Esophagus squamous epithelium (tissue), 5 donors: ENCODE measurements around the gene VANGL2. TPM values are rescaled to one million over a fixed set of nuclear protein-coding genes. Genes with fewer than 3 reads are reported as not detected.

ENCODE experiments used
- DNase-seq: peaks from one replicate; lab custom pipeline; 2025; lab: John Stamatoyannopoulos, UW
- H3K27ac ChIP-seq, 4 donors: fragments of 200-600 bp; sonication (generic); one replicate each; pipeline ENCODE4 v1.5.1; 2016 to 2019; ENCODE audit warnings: mild to moderate bottlenecking in 1 of 4
- H3K27me3 ChIP-seq, 4 donors: fragments of 200-600 bp; sonication (generic); 1 replicate in 3 of 4; 2 replicates in 1 of 4; pipeline versions ENCODE4 v1.5.1 to v1.6.0; 2017 to 2021; ENCODE audit warnings: antibody characterized with exemption in 1 of 4
- H3K36me3 ChIP-seq, 3 donors: fragments of 200-600 bp; sonication (generic); one replicate each; pipeline ENCODE4 v1.5.1; 2016 to 2019
- H3K4me1 ChIP-seq, 3 donors: fragments of 200-600 bp; sonication (generic); one replicate each; pipeline ENCODE4 v1.5.1; 2017 to 2019
- H3K4me3 ChIP-seq, 4 donors: fragments of 200-600 bp; sonication (generic); 1 replicate in 3 of 4; 2 replicates in 1 of 4; pipeline ENCODE4 v1.5.1; 2016 to 2019; ENCODE audit warnings: mild to moderate bottlenecking in 2 of 4, moderate library complexity in 1 of 4
- H3K9me3 ChIP-seq, 3 donors: fragments of 200-600 bp; sonication (generic); one replicate each; pipeline ENCODE4 v1.5.1; 2016 to 2019
- POLR2A ChIP-seq, 4 donors: fragments of 450-650 bp; IDR thresholded peaks; one replicate each; pipeline ENCODE4 v1.6.1; 2017; ENCODE audit warnings: antibody characterized with exemption in 4 of 4, mild to moderate bottlenecking in 4 of 4, moderate library complexity in 3 of 4
- WGBS, 2 donors: methylation state at CpG; one replicate each; pipeline ENCODE4 v1.1.5; 2018; 5-methylcytosine and 5-hydroxymethylcytosine counted together
- intact Hi-C: fragments of 100-400 bp; cut with DNase I; formaldehyde crosslinking; loops from one replicate; pipeline ENCODE4 v1.15.0; 2022
- total RNA-seq, 4 donors: library from RNA; depleted of rRNA; stranded (reverse); fragments of >200 nt; gene quantifications; one replicate each; pipeline ENCODE4 v1.1.0, GENCODE V29; 2016
- TF ChIP-seq, protein P1 (sequence below), 6 experiments: fragments of 450-650 bp in 4 of 6; fragments of 200-600 bp in 2 of 6; sonication (generic) in 2 of 6; IDR thresholded peaks; one replicate each; pipeline ENCODE4 v1.5.1; 2016 to 2019; ENCODE audit warnings: antibody characterized with exemption in 6 of 6, mild to moderate bottlenecking in 4 of 6, moderate library complexity in 4 of 6
- donor health status: DM: yes; HTN: yes; CAD: no.

Gene VANGL2
- total RNA-seq, 4 donors from 2014 or later: 5.9 to 10.8 (median 7.7) TPM

GRCh38 chr1:160428053-160428452 is 27.7 kb downstream of the VANGL2 start:
- 84 to 94% methylated on average over 8 of the region's 8 CpGs for WGBS, 2 donors
- Histone ChIP-seq H3K36me3 (peaks cover 8 to 51% (median 16%) of the 10 kb centered on the region in 3 donors), H3K4me1 (peaks cover 7 to 17% (median 9%) of the 10 kb centered on the region in 3 donors), H3K27me3 (no peaks in the 10 kb centered on the region), H3K27ac (no peak overlapping the region), H3K9me3 (no peaks in the 10 kb centered on the region), H3K4me3 (no peak overlapping the region)
- no peak for DNase-seq
- TF ChIP-seq POLR2A (IDR thresholded peaks at IDR 0.05): no peak
- TF ChIP-seq, protein P1, sequence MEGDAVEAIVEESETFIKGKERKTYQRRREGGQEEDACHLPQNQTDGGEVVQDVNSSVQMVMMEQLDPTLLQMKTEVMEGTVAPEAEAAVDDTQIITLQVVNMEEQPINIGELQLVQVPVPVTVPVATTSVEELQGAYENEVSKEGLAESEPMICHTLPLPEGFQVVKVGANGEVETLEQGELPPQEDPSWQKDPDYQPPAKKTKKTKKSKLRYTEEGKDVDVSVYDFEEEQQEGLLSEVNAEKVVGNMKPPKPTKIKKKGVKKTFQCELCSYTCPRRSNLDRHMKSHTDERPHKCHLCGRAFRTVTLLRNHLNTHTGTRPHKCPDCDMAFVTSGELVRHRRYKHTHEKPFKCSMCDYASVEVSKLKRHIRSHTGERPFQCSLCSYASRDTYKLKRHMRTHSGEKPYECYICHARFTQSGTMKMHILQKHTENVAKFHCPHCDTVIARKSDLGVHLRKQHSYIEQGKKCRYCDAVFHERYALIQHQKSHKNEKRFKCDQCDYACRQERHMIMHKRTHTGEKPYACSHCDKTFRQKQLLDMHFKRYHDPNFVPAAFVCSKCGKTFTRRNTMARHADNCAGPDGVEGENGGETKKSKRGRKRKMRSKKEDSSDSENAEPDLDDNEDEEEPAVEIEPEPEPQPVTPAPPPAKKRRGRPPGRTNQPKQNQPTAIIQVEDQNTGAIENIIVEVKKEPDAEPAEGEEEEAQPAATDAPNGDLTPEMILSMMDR (IDR thresholded peaks at IDR 0.05): no peak
- intact Hi-C loops: no loop called here

- H3K27ac ChIP-seq: peak overlapping the region in 2 of 4 donors; percentile 13 to 74
These were observed 28.3 kb downstream of the VANGL2 start for GRCh38 chr1:160428655-160429054.

DNA sequence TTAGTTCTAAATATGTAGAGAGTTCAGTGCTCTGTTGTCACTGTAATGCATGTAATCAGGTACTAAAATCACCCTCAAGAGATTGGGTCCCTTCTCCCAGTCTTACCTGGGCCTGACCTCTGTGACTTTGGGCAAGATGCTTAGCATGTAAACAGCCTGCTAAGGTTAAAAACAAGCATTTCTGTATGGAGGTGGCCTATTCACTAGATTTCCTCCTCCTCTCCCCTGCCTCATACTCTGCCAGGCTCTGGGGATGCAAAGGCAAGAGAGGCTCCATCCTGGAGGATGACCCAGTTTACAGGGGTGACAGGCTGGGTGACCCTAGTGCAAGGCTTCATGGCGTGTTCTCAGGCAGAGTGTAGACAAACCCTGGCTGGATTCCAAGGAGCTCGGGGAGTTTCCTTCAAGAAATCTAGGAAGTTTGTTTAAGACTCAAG is 28.8 kb downstream of the VANGL2 start:
- TF ChIP-seq, protein P1 (IDR thresholded peaks at IDR 0.05): no peak
- TF ChIP-seq POLR2A (IDR thresholded peaks at IDR 0.05): no peak
- Histone ChIP-seq H3K4me3 (no peak overlapping the region), H3K9me3 (no peaks in the 10 kb centered on the region), H3K27ac (peak overlapping the region in 2 of 4 donors; percentile 13 to 74), H3K27me3 (no peaks in the 10 kb centered on the region), H3K36me3 (peaks cover 8 to 40% (median 11%) of the 10 kb centered on the region in 3 donors), H3K4me1 (peaks cover 7 to 17% (median 9%) of the 10 kb centered on the region in 3 donors)
- 9 to 19% methylated on average over 2 of the region's 2 CpGs for WGBS, 2 donors
- intact Hi-C loops: no loop called here
- no peak for DNase-seq

More at GRCh38 chr1:160428655-160429054, 28.3 kb downstream of the VANGL2 start:
- intact Hi-C loops: no loop called here
- peaks cover 7 to 17% (median 9%) of the 10 kb centered on the region in 3 donors for H3K4me1 ChIP-seq
- peaks cover 8 to 45% (median 16%) of the 10 kb centered on the region in 3 donors for H3K36me3 ChIP-seq
- H3K4me3 ChIP-seq: no peak overlapping the region
- TF ChIP-seq, protein P1 (IDR thresholded peaks at IDR 0.05): peak; percentile 33 to 76 (median 50)
- TF ChIP-seq POLR2A (IDR thresholded peaks at IDR 0.05): no peak
- 18 to 58% methylated on average over 1 of the region's 1 CpG for WGBS, 2 donors
- H3K9me3 ChIP-seq: no peaks in the 10 kb centered on the region
- H3K27me3 ChIP-seq: no peaks in the 10 kb centered on the region
- no peak for DNase-seq

DNA sequence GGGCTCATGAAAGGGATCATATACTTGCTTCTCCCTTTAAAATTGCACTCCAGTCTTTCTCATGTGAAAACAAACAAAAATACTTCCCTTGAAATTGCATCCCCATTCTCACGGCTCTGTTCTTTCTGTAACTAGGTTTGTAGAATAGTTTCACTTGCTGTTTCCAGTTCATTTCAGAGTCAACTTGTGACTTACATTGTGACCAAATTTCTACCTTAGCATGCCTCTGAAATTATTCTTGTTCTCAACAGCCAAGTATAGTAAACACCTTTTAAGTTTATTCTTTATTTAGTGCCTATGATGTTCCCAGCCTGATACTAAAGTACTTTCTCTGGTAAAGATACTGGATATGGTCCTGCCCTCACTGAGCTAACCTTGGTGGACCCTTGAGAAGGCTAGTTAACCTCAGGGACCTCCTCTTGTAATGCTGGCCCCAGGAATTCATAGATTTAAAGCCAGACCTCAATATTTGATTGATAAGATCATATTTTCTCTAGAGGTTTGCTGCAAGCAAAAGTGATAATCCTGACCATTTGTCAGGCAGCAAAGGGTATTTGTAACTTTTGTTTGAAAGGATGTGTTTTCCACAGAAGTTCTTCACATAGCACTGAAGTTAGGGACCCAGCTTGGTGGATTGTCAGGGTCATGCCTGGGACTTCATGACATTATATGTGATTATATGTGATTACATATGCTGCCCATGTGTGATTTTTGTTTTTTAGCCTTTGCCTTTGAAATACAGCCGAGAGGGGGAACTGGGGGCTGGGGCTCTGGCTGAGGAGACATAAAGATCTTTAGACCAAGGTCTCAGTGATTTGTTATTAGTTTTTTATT is 29.6 kb downstream of the VANGL2 start:
- Histone ChIP-seq H3K9me3 (no peaks in the 10 kb centered on the region), H3K4me3 (no peak overlapping the region), H3K4me1 (peaks cover 7 to 17% (median 9%) of the 10 kb centered on the region in 3 donors), H3K27me3 (no peaks in the 10 kb centered on the region), H3K36me3 (peaks cover 5 to 33% (median 8%) of the 10 kb centered on the region in 3 donors), H3K27ac (peak overlapping the region in 1 of 4 donors; percentile 74)
- no peak for DNase-seq
- no peak for TF ChIP-seq POLR2A (IDR thresholded peaks at IDR 0.05)
- TF ChIP-seq, protein P1 (IDR thresholded peaks at IDR 0.05): no peak
- intact Hi-C loops: loop anchor here (5.0 kb wide), 1 partner anchor 177 kb away; no protein-coding TSS in a partner anchor
- WGBS, 2 donors: 59 to 60% methylated on average over 2 of the region's 2 CpGs

GRCh38 chr1:160431006-160431405 is 30.6 kb downstream of the VANGL2 start:
- no peak overlapping the region for H3K27ac ChIP-seq
- H3K4me3 ChIP-seq: no peak overlapping the region
- peaks cover 0 to 22% (median 2%) of the 10 kb centered on the region in 3 donors for H3K36me3 ChIP-seq
- H3K4me1 ChIP-seq: peaks cover 7 to 17% (median 9%) of the 10 kb centered on the region in 3 donors
- H3K9me3 ChIP-seq: no peaks in the 10 kb centered on the region
- intact Hi-C loops: loop anchor here (5.0 kb wide), 1 partner anchor 176 kb away; no protein-coding TSS in a partner anchor
- TF ChIP-seq, protein P1 (IDR thresholded peaks at IDR 0.05): no peak
- TF ChIP-seq POLR2A (IDR thresholded peaks at IDR 0.05): no peak
- no peaks in the 10 kb centered on the region for H3K27me3 ChIP-seq
- WGBS, 2 donors: 78 to 88% methylated on average over 5 of the region's 5 CpGs
- DNase-seq: no peak
